HAP-1 (cell line): Measurements from ENCODE around the gene ZNRF2.
A peak's percentile ranks its signal among the peaks of the same experiment; 100 is the strongest.

Experiments used
- DNase-seq, 2 experiments: peaks; one replicate each; pipeline ENCODE4 v3.0.0-alpha.2; 2016 to 2020; ENCODE audit warnings: low spot score in 2 of 2
- H3K27me3 ChIP-seq: fragments of 250-450 bp; sonication (Bioruptor Pico); 2 replicates; pipeline ENCODE4 v1.5.1; 2020; ENCODE audit warnings: low read depth, mild to moderate bottlenecking, moderate library complexity
- H3K36me3 ChIP-seq: fragments of 250-450 bp; sonication (Bioruptor Pico); replicated peaks from 2 replicates; pipeline ENCODE4 v1.5.1; 2020; ENCODE audit warnings: mild to moderate bottlenecking
- H3K4me1 ChIP-seq: fragments of 250-450 bp; sonication (Bioruptor Pico); 2 replicates; pipeline ENCODE4 v1.5.1; 2020; ENCODE audit warnings: mild to moderate bottlenecking
- H3K4me3 ChIP-seq: fragments of 250-450 bp; sonication (Bioruptor Pico); 2 replicates; pipeline ENCODE4 v1.5.1; 2020; ENCODE audit warnings: mild to moderate bottlenecking, moderate library complexity
- H3K9me3 ChIP-seq: fragments of 250-450 bp; sonication (Bioruptor Pico); 2 replicates; pipeline ENCODE4 v1.5.1; 2020; ENCODE audit warnings: mild to moderate bottlenecking, moderate library complexity
- in situ Hi-C: fragments of 300-500 bp; cut with MboI; formaldehyde crosslinking; loops from 3 replicates; pipeline ENCODE4 v1.14.3; 2020; ENCODE audit warnings: low sequenced_read_pairs, inconsistent platforms, mixed read lengths

Gene ZNRF2

GRCh38 chr7:30352169-30352568 lies 67.8 kb downstream of the ZNRF2 start:
- H3K4me3 ChIP-seq, result no peak overlapping the region
- in situ Hi-C loops, result no loop called here
- H3K9me3 ChIP-seq, result no peaks in the 10 kb centered on the region
- H3K27me3 ChIP-seq, result no peaks in the 10 kb centered on the region
- peaks cover 3% of the 10 kb centered on the region; the same call in 1 of the 2 replicates for H3K36me3 ChIP-seq
- no peak for DNase-seq
- peaks cover 86% of the 10 kb centered on the region for H3K4me1 ChIP-seq

- DNase-seq, result no peak
- Histone ChIP-seq H3K27me3 (no peaks in the 10 kb centered on the region), H3K4me1 (peaks cover 87% of the 10 kb centered on the region), H3K4me3 (no peak overlapping the region), H3K36me3 (peaks cover 3% of the 10 kb centered on the region; the same call in 1 of the 2 replicates), H3K9me3 (no peaks in the 10 kb centered on the region)
- in situ Hi-C loops, result no loop called here
Measured at GRCh38 chr7:30353532-30353931, 69.1 kb downstream of the ZNRF2 start.

GRCh38 chr7:30353932-30354607 lies 69.7 kb downstream of the ZNRF2 start:
- no peak overlapping the region for H3K4me3 ChIP-seq
- in situ Hi-C loops, result no loop called here
- peaks cover 3% of the 10 kb centered on the region; the same call in 1 of the 2 replicates for H3K36me3 ChIP-seq

GRCh38 chr7:30354791-30355190 lies 70.4 kb downstream of the ZNRF2 start:
- Histone ChIP-seq H3K36me3 (peaks cover 3% of the 10 kb centered on the region; the same call in 1 of the 2 replicates), H3K4me1 (peaks cover 87% of the 10 kb centered on the region), H3K4me3 (no peak overlapping the region), H3K9me3 (no peaks in the 10 kb centered on the region), H3K27me3 (no peaks in the 10 kb centered on the region)
- in situ Hi-C loops, result no loop called here
- DNase-seq, result peak; percentile 36 to 99

More at GRCh38 chr7:30353932-30354607, 69.7 kb downstream of the ZNRF2 start:
- Histone ChIP-seq H3K4me1 (peaks cover 87% of the 10 kb centered on the region), H3K9me3 (no peaks in the 10 kb centered on the region), H3K27me3 (no peaks in the 10 kb centered on the region)
- DNase-seq, result peak in 1 of 2 experiments; percentile 69

- no peaks in the 10 kb centered on the region for H3K9me3 ChIP-seq
- H3K27me3 ChIP-seq, result no peaks in the 10 kb centered on the region
- no peak overlapping the region for H3K4me3 ChIP-seq
- H3K4me1 ChIP-seq, result peaks cover 61% of the 10 kb centered on the region
- no peak for DNase-seq
- in situ Hi-C loops, result no loop called here
- peaks cover 3% of the 10 kb centered on the region; the same call in 1 of the 2 replicates for H3K36me3 ChIP-seq
Measured at GRCh38 chr7:30359957-30360356, 75.6 kb downstream of the ZNRF2 start.

GRCh38 chr7:30363778-30364563 lies 79.6 kb downstream of the ZNRF2 start:
- Histone ChIP-seq H3K9me3 (no peaks in the 10 kb centered on the region), H3K36me3 (no peaks in the 10 kb centered on the region; the same call in 1 of the 2 replicates), H3K27me3 (no peaks in the 10 kb centered on the region), H3K4me3 (no peak overlapping the region), H3K4me1 (peaks cover 70% of the 10 kb centered on the region)
- DNase-seq, result peak; percentile 58 to 78
- in situ Hi-C loops, result no loop called here

GRCh38 chr7:30364773-30365172 lies 80.4 kb downstream of the ZNRF2 start:
- Histone ChIP-seq H3K4me1 (peaks cover 63% of the 10 kb centered on the region), H3K4me3 (no peak overlapping the region), H3K27me3 (no peaks in the 10 kb centered on the region), H3K9me3 (no peaks in the 10 kb centered on the region), H3K36me3 (no peaks in the 10 kb centered on the region; the same call in 1 of the 2 replicates)
- DNase-seq, result no peak
- in situ Hi-C loops, result no loop called here

GRCh38 chr7:30365621-30366020 lies 81.2 kb downstream of the ZNRF2 start:
- in situ Hi-C loops, result no loop called here
- Histone ChIP-seq H3K36me3 (no peaks in the 10 kb centered on the region; the same call in 1 of the 2 replicates), H3K9me3 (no peaks in the 10 kb centered on the region), H3K4me3 (no peak overlapping the region), H3K4me1 (peaks cover 59% of the 10 kb centered on the region), H3K27me3 (no peaks in the 10 kb centered on the region)
- DNase-seq, result peak in 1 of 2 experiments; percentile 61

- no peaks in the 10 kb centered on the region for H3K9me3 ChIP-seq
- in situ Hi-C loops, result no loop called here
- no peaks in the 10 kb centered on the region for H3K27me3 ChIP-seq
- DNase-seq, result no peak
- H3K4me1 ChIP-seq, result peaks cover 59% of the 10 kb centered on the region
- H3K4me3 ChIP-seq, result no peak overlapping the region
- H3K36me3 ChIP-seq, result no peaks in the 10 kb centered on the region; the same call in 1 of the 2 replicates
Measured at GRCh38 chr7:30366606-30367005, 82.2 kb downstream of the ZNRF2 start.

- Histone ChIP-seq H3K4me3 (no peak overlapping the region), H3K4me1 (peaks cover 59% of the 10 kb centered on the region), H3K36me3 (no peaks in the 10 kb centered on the region; the same call in 1 of the 2 replicates), H3K27me3 (no peaks in the 10 kb centered on the region), H3K9me3 (no peaks in the 10 kb centered on the region)
- in situ Hi-C loops, result no loop called here
- peak in 1 of 2 experiments; percentile 83 for DNase-seq
Measured at GRCh38 chr7:30367561-30367960, 83.2 kb downstream of the ZNRF2 start.

- in situ Hi-C loops, result no loop called here
- H3K4me1 ChIP-seq, result peaks cover 41% of the 10 kb centered on the region
- H3K27me3 ChIP-seq, result no peaks in the 10 kb centered on the region
- DNase-seq, result no peak
- H3K9me3 ChIP-seq, result no peaks in the 10 kb centered on the region
- H3K36me3 ChIP-seq, result no peaks in the 10 kb centered on the region; the same call in 1 of the 2 replicates
- no peak overlapping the region for H3K4me3 ChIP-seq
Measured at GRCh38 chr7:30369879-30370278, 85.5 kb downstream of the ZNRF2 start.

GRCh38 chr7:30371321-30371720 lies 86.9 kb downstream of the ZNRF2 start:
- Histone ChIP-seq H3K4me3 (no peak overlapping the region), H3K4me1 (peaks cover 27% of the 10 kb centered on the region), H3K36me3 (no peaks in the 10 kb centered on the region; the same call in 1 of the 2 replicates), H3K9me3 (no peaks in the 10 kb centered on the region), H3K27me3 (no peaks in the 10 kb centered on the region)
- in situ Hi-C loops, result no loop called here
- DNase-seq, result no peak

- H3K36me3 ChIP-seq, result no peaks in the 10 kb centered on the region
- no peaks in the 10 kb centered on the region for H3K27me3 ChIP-seq
- H3K4me3 ChIP-seq, result no peak overlapping the region
- no peaks in the 10 kb centered on the region for H3K9me3 ChIP-seq
- in situ Hi-C loops, result no loop called here
- H3K4me1 ChIP-seq, result 0 out of 2 replicates have a peak, but pooled peaks cover 4% of the 10 kb centered on the region
- no peak for DNase-seq
Measured at GRCh38 chr7:30378275-30378674, 93.9 kb downstream of the ZNRF2 start.

GRCh38 chr7:30379131-30379530 lies 94.7 kb downstream of the ZNRF2 start:
- Histone ChIP-seq H3K27me3 (no peaks in the 10 kb centered on the region), H3K9me3 (no peaks in the 10 kb centered on the region), H3K4me3 (no peak overlapping the region), H3K36me3 (no peaks in the 10 kb centered on the region), H3K4me1 (0 out of 2 replicates have a peak, but pooled peaks cover 4% of the 10 kb centered on the region)
- in situ Hi-C loops, result no loop called here
- DNase-seq, result no peak
